K562 (cell line): Measurements from ENCODE around the gene USP22. TPM values are rescaled to one million over a fixed set of nuclear protein-coding genes. Genes with fewer than 3 reads are reported as not detected.
A peak's percentile ranks its signal among the peaks of the same experiment; 100 is the strongest.

ENCODE experiments used
- CBX2 ChIP-seq: fragments of 200-600 bp; sonication (generic); IDR thresholded peaks from one replicate; pipeline ENCODE4 v1.6.1; 2012; ENCODE audit warnings: mild to moderate bottlenecking, low read length, inconsistent platforms; ENCODE audit not compliant: insufficient read depth, poor library complexity, severe bottlenecking
- E2F1 ChIP-seq: sonication (generic); formaldehyde crosslinking; IDR thresholded peaks from 2 replicates; pipeline ENCODE4 v1.8.1; 2023; ENCODE audit warnings: mild to moderate bottlenecking, missing genetic modification reagents, moderate library complexity
- EP400 ChIP-seq: fragments of 450-650 bp; IDR thresholded peaks from 2 replicates; pipeline ENCODE4 v1.6.1; 2017; ENCODE audit warnings: antibody characterized with exemption, mild to moderate bottlenecking, moderate library complexity
- GABPB1 ChIP-seq: sonication (generic); formaldehyde crosslinking; IDR thresholded peaks from 2 replicates; pipeline ENCODE4 v1.8.0; 2022; ENCODE audit warnings: mild to moderate bottlenecking, missing genetic modification reagents
- MBD1 ChIP-seq: fragments of 250-450 bp; sonication (Bioruptor Pico); IDR thresholded peaks from 2 replicates; pipeline ENCODE4 v1.8.0; 2022; ENCODE audit warnings: inconsistent platforms
- MTA3 ChIP-seq: fragments of 450-650 bp; formaldehyde crosslinking; IDR thresholded peaks from 2 replicates; pipeline ENCODE4 v1.6.1; 2017; ENCODE audit warnings: mild to moderate bottlenecking, borderline replicate concordance
- NR3C1 ChIP-seq: sonication (generic); formaldehyde crosslinking; IDR thresholded peaks from 2 replicates; pipeline ENCODE4 v1.8.1; 2022; ENCODE audit warnings: missing genetic modification reagents
- PML ChIP-seq: IDR thresholded peaks from 2 replicates; pipeline ENCODE4 v1.6.1; 2012; ENCODE audit warnings: low read length, inconsistent platforms
- RAD51 ChIP-seq: fragments of 450-650 bp; IDR thresholded peaks from 2 replicates; pipeline ENCODE4 v1.7.1; 2016; ENCODE audit warnings: low read depth, mild to moderate bottlenecking, borderline replicate concordance
- STAG1 ChIP-seq: sonication (generic); formaldehyde crosslinking; IDR thresholded peaks from 2 replicates; pipeline ENCODE4 v1.5.0; 2020; ENCODE audit warnings: missing genetic modification reagents, borderline replicate concordance
- XRCC5 ChIP-seq: fragments of 200-400 bp; formaldehyde crosslinking; IDR thresholded peaks from 2 replicates; pipeline ENCODE4 v1.6.1; 2017; ENCODE audit warnings: low read depth, mild to moderate bottlenecking, low read length
- ZKSCAN1 ChIP-seq: fragments of 150-350 bp; IDR thresholded peaks from 2 replicates; pipeline ENCODE4 v1.6.1; 2016; ENCODE audit warnings: low read depth, low read length
- ZKSCAN3 ChIP-seq: fragments of 250-450 bp; sonication (Bioruptor Pico); IDR thresholded peaks from 2 replicates; pipeline ENCODE4 v1.4.0; 2020
- ZNF232 ChIP-seq: sonication (generic); formaldehyde crosslinking; IDR thresholded peaks from 2 replicates; pipeline ENCODE4 v1.8.0; 2022; ENCODE audit warnings: mild to moderate bottlenecking, missing genetic modification reagents
- ZNF3 ChIP-seq: fragments of 250-450 bp; sonication (Bioruptor Pico); IDR thresholded peaks from 2 replicates; pipeline ENCODE4 v1.5.0; 2021; ENCODE audit warnings: mild to moderate bottlenecking, moderate library complexity
- ZNF354B ChIP-seq: fragments of 250-450 bp; sonication (Bioruptor Pico); IDR thresholded peaks from 2 replicates; pipeline ENCODE4 v1.4.0; 2020
- ZNF76 ChIP-seq: fragments of 250-450 bp; sonication (Bioruptor Pico); IDR thresholded peaks from 2 replicates; pipeline ENCODE4 v1.4.0; 2020; ENCODE audit warnings: mild to moderate bottlenecking, moderate library complexity, borderline replicate concordance
- ZNF764 ChIP-seq: fragments of 250-450 bp; sonication (Bioruptor Pico); IDR thresholded peaks from 2 replicates; pipeline ENCODE4 v1.4.0; 2020; ENCODE audit warnings: low read depth, mild to moderate bottlenecking, moderate library complexity
- ZNF77 ChIP-seq: fragments of 250-450 bp; sonication (Bioruptor Pico); IDR thresholded peaks from 2 replicates; pipeline ENCODE4 v1.5.0; 2020
- polyA plus RNA-seq, 8 experiments: library from polyadenylated mRNA; depleted of rRNA in 4 of 8; stranded (reverse) in 5 of 8; unstranded in 3 of 8; fragments of >200 nt; fragmentation: Nextera tagmentation in 2 of 8; fragmentation: Illumina TruSeq in 1 of 8; extraction: Ambion mirVana in 2 of 8; extraction: Trizol in 1 of 8; gene quantifications; 2 replicates each; pipeline versions ENCODE4 v1.2.1 to v1.2.3, GENCODE V29; 2011 to 2014; ENCODE audit warnings: inconsistent platforms in 1 of 8, missing spikeins in 1 of 8
- total RNA-seq, 7 experiments: library from RNA; depleted of rRNA in 6 of 7; stranded (reverse); fragments of >200 nt in 6 of 7; fragmentation: Illumina TruSeq in 2 of 7; extraction: Trizol in 2 of 7; gene quantifications; 2 replicates each; pipeline versions ENCODE4 v1.2.1 to v1.2.3, GENCODE V29; 2011 to 2021; ENCODE audit warnings: low replicate concordance in 1 of 7
- TF ChIP-seq, protein P1 (sequence below): IDR thresholded peaks from 2 replicates; pipeline ENCODE4 v1.6.1; 2011; ENCODE audit warnings: borderline replicate concordance, low read depth, mild to moderate bottlenecking, moderate library complexity, low read length; ENCODE audit not compliant: insufficient read depth, poor library complexity, severe bottlenecking
- TF ChIP-seq, protein P2 (sequence below): fragments of 450-650 bp; formaldehyde crosslinking; IDR thresholded peaks from 2 replicates; pipeline ENCODE4 v1.4.0; 2022; ENCODE audit warnings: missing genetic modification characterization
- TF ChIP-seq, protein P3 (sequence below): fragments of 250-450 bp; sonication (Bioruptor Pico); IDR thresholded peaks from 2 replicates; pipeline ENCODE4 v1.8.0; 2021; ENCODE audit warnings: borderline replicate concordance, mild to moderate bottlenecking, moderate library complexity; ENCODE audit not compliant: poor library complexity, severe bottlenecking

USP22 gene
- total and polyA plus RNA-seq, 9 of the 15 experiments (the other 6 are each of a cell fraction or from before 2014, with no cell fraction given) = 6.5 to 113 (median 58.9) TPM

DNA sequence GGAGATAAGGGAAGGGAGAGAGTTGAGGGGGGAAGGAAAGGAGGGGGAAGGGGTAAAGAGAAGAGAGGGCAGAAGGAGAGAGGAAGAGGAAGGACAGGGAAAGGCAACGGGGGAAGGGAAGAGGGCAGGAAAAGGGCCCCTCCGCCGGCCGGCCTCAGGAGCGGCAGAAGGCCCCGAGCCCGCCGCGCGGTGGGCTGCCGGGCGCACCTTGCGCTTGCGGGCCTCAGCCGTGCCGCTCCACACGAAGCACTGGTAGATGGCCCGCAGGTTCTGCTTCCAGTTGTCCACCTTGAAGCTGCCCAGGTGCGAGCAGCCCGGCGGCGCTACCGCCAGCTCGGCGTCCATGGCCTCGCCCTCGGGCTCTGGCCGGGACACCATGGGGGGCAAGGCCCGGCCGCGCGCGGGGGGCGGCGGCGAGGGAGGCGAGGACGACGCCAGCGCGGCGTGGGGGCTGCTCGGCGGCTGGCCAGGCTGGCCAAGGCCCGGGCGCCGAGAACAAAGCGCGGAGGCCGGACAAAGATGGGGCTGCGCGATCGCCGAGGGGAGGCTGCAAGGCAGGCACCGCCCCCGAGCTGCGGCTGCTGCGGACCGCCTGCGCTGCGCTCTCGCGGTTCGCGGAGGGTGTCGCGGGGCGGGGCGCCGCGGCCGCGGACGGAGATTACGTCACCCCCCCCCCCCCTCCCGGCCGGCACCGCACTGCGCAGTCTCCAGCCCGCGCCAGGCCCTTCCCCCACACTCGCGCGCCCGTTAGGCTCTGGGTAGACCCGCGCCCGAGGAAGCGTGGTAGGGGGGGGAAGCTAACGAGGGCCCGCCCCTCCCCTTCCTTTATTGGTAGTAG lies at the start of gene USP22 (continued):
- TF ChIP-seq, protein P1, sequence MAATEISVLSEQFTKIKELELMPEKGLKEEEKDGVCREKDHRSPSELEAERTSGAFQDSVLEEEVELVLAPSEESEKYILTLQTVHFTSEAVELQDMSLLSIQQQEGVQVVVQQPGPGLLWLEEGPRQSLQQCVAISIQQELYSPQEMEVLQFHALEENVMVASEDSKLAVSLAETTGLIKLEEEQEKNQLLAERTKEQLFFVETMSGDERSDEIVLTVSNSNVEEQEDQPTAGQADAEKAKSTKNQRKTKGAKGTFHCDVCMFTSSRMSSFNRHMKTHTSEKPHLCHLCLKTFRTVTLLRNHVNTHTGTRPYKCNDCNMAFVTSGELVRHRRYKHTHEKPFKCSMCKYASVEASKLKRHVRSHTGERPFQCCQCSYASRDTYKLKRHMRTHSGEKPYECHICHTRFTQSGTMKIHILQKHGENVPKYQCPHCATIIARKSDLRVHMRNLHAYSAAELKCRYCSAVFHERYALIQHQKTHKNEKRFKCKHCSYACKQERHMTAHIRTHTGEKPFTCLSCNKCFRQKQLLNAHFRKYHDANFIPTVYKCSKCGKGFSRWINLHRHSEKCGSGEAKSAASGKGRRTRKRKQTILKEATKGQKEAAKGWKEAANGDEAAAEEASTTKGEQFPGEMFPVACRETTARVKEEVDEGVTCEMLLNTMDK = no peak
- TF ChIP-seq RAD51 (no peak), E2F1 (CRISPR knock-in tag) (no peak), CBX2 (no peak), EP400 (peak; percentile 62; the same call in 1 of the 2 replicates), NR3C1 (CRISPR knock-in tag) (no peak), ZNF354B (no peak), GABPB1 (CRISPR knock-in tag) (no peak), ZNF77 (CRISPR knock-in tag) (no peak), MTA3 (0 out of 2 replicates have a peak, but pooled peaks have one; percentile 28), STAG1 (CRISPR knock-in tag) (no peak), ZNF232 (CRISPR knock-in tag) (no peak), XRCC5 (no peak), ZNF764 (CRISPR knock-in tag) (no peak), ZKSCAN1 (no peak), ZNF76 (CRISPR knock-in tag) (no peak), ZNF3 (no peak), PML (no peak), MBD1 (no peak), ZKSCAN3 (CRISPR knock-in tag) (no peak)
- TF ChIP-seq, protein P2, sequence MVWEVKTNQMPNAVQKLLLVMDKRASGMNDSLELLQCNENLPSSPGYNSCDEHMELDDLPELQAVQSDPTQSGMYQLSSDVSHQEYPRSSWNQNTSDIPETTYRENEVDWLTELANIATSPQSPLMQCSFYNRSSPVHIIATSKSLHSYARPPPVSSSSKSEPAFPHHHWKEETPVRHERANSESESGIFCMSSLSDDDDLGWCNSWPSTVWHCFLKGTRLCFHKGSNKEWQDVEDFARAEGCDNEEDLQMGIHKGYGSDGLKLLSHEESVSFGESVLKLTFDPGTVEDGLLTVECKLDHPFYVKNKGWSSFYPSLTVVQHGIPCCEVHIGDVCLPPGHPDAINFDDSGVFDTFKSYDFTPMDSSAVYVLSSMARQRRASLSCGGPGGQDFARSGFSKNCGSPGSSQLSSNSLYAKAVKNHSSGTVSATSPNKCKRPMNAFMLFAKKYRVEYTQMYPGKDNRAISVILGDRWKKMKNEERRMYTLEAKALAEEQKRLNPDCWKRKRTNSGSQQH = peak; percentile 75; the same call in 1 of the 2 replicates
- TF ChIP-seq, protein P3, sequence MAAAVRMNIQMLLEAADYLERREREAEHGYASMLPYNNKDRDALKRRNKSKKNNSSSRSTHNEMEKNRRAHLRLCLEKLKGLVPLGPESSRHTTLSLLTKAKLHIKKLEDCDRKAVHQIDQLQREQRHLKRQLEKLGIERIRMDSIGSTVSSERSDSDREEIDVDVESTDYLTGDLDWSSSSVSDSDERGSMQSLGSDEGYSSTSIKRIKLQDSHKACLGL (CRISPR knock-in tag) = no peak
